Measurements from ENCODE around the gene MPHOSPH6. TPM values are rescaled to one million over a fixed set of nuclear protein-coding genes. Genes with fewer than 3 reads are reported as not detected.

MPHOSPH6 gene
- total and polyA plus RNA-seq, 12 donors, result 7.0 to 15.2 (median 10.8) TPM

DNA sequence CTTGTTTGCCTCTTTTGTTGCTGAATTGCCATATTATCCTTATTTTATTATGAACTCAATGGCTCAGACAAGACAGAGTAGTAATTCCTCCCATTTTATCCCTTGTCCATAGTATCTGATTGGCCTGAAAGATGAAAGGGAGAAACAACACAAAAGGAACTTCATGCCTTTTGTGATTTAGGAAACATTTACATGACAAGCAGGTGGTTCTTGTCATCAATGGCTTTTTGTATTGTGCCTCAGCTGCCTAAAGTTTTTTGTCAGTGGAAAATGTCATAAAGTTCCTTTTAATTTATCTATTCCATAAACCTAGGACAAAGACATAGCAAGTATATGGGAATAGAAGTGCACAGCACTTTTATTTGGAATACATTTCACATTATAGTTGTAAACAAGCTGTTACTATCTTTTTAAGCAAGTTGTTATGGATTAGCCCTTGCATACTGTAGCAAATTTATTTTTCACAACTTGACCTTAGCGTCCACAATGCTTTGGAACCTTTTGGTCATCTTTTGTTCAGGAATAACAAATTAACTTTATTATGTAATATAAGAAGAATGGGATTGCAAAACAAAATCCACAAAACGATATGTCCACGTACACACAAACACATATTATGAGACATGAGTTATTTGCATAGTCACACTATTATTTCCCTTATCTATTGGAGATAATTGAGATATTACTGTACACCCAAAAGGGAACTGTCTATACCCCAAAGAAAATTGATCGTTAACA lies 12.4 kb upstream of the MPHOSPH6 start:
- Histone ChIP-seq H3K27me3 (peaks cover 0 to 50% (median 26%) of the 10 kb centered on the region in 7 donors), H3K27ac (no peak overlapping the region), H3K9me3 (no peaks in the 10 kb centered on the region), H3K36me3 (no peaks in the 10 kb centered on the region), H3K4me1 (peaks cover 0 to 13% (median 0%) of the 10 kb centered on the region in 9 donors), H3K4me3 (no peak overlapping the region)
- no peak for TF ChIP-seq CTCF (IDR thresholded peaks at IDR 0.05)
- ATAC-seq, result no peak
- DNase-seq, result no peak
- 73 to 83% methylated on average over 4 of the region's 4 CpGs for WGBS, 2 donors
- intact Hi-C loops (cut with DNase I), result no loop called here

DNA sequence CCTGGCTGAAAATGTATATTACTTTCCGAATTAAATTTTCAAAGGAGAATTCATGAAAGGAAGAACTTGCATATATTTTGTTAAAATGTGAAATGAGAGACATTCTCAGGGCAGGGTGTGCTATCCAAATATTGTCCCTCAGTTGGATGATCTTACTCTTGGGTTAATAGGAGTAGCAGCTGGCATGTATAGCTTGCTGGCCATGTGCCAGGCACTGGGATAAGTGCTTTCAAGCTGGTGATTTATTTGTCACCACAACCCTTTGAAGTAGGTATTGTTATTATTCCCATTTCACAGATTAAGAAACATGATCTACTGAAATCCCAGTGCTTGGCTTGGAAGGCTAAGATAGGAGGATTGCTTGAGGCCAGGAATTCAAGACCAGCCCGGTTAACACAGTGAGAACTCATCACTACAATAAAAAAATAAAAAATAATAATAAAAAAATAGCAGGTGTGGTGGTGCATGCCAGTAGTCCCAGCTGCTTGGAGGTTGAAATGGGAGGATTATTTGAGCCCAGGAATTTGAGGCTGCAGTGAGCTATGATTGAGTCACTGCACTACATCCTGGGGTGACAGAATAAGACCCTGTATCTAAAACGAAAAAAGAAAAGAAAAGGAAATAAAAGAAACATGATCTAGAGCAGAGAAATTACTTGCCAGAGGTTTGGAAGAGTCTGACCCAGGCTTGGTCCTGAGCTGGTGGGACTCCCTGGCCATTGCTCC lies 11.6 kb upstream of the MPHOSPH6 start:
- peaks cover 0 to 45% (median 24%) of the 10 kb centered on the region in 7 donors for H3K27me3 ChIP-seq
- H3K4me1 ChIP-seq, result peaks cover 0 to 13% (median 0%) of the 10 kb centered on the region in 9 donors
- H3K27ac ChIP-seq, result no peak overlapping the region
- no peak for DNase-seq
- no peaks in the 10 kb centered on the region for H3K9me3 ChIP-seq
- H3K36me3 ChIP-seq, result no peaks in the 10 kb centered on the region
- no peak overlapping the region for H3K4me3 ChIP-seq
- no peak for ATAC-seq
- intact Hi-C loops (cut with DNase I), result no loop called here
- 74 to 85% methylated on average over 3 of the region's 3 CpGs for WGBS, 2 donors
- no peak for TF ChIP-seq CTCF (IDR thresholded peaks at IDR 0.05)

- Histone ChIP-seq H3K4me3 (no peak overlapping the region), H3K27ac (no peak overlapping the region), H3K36me3 (no peaks in the 10 kb centered on the region), H3K4me1 (no peaks in the 10 kb centered on the region), H3K27me3 (peaks cover 0 to 42% (median 25%) of the 10 kb centered on the region in 7 donors), H3K9me3 (no peaks in the 10 kb centered on the region)
- WGBS, 2 donors, result 90 to 96% methylated on average over 2 of the region's 2 CpGs
- no peak for TF ChIP-seq CTCF (IDR thresholded peaks at IDR 0.05)
- DNase-seq (no peak), ATAC-seq (no peak)
- intact Hi-C loops (cut with DNase I), result no loop called here
These were observed 8.3 kb upstream of the MPHOSPH6 start for GRCh38 chr16:82178352-82178751.

- WGBS, 2 donors, result 92 to 93% methylated on average over 4 of the region's 4 CpGs
- no peak for TF ChIP-seq CTCF (IDR thresholded peaks at IDR 0.05)
- no peak for ATAC-seq
These were observed 7.5 kb upstream of the MPHOSPH6 start for GRCh38 chr16:82177555-82177954.

More at GRCh38 chr16:82177555-82177954, 7.5 kb upstream of the MPHOSPH6 start:
- H3K4me1 ChIP-seq, result no peaks in the 10 kb centered on the region
- no peak for DNase-seq
- no peak overlapping the region for H3K4me3 ChIP-seq
- intact Hi-C loops (cut with DNase I), result no loop called here
- no peaks in the 10 kb centered on the region for H3K36me3 ChIP-seq
- peaks cover 0 to 50% (median 30%) of the 10 kb centered on the region in 7 donors for H3K27me3 ChIP-seq
- no peaks in the 10 kb centered on the region for H3K9me3 ChIP-seq
- no peak overlapping the region for H3K27ac ChIP-seq
